Retina (tissue), 1 donor: ENCODE measurements around the gene FOCAD.
"Not testable (repeated sequence)": the region's sequence is repeated elsewhere in the genome, so short reads cannot be mapped to it uniquely, and the experiment has no call there.

Source experiments
- DNase-seq: peaks from one replicate; pipeline ENCODE4 v3.0.0-alpha.2; 2016

The FOCAD gene

DNA sequence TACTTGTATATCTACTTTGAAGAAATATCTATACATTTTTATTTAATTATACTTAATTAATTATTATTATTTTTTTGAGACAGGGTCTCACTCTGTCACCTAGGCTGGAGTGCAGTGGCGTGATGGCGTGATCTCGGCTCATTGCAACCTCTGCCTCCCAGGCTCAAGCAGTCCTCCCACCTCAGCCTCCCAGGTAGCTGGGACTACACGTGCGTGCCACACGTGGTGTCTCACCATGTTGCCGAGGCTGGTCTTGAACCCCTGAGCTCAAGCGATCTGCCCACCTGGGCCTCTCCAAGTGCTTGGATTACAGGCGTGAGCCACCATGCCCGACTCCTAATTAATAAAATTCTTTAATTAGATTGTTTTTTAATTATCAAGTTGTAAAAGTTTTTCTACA lies 10.5 kb upstream of the FOCAD start:
- DNase-seq: not testable (repeated sequence)

DNA sequence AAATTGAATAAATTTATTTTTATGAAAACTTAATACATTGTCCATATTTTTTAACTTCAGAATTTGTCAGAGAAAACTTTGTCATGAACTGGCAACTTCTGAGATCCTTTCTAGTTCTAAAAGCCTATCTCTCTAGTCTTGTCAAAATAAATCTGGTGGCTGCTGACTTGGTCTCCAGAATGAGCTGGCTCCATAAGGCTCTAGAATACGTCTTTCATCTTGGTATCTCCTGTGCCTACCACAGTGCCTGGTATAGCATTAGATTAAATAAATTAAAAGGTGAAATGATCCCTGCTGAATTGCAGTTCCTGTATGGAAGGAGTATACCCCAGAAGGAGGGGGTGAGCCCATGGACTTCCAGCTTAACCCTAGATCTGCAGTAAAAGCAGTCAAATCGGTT lies 2.6 kb upstream of the FOCAD start:
- DNase-seq: no peak

DNA sequence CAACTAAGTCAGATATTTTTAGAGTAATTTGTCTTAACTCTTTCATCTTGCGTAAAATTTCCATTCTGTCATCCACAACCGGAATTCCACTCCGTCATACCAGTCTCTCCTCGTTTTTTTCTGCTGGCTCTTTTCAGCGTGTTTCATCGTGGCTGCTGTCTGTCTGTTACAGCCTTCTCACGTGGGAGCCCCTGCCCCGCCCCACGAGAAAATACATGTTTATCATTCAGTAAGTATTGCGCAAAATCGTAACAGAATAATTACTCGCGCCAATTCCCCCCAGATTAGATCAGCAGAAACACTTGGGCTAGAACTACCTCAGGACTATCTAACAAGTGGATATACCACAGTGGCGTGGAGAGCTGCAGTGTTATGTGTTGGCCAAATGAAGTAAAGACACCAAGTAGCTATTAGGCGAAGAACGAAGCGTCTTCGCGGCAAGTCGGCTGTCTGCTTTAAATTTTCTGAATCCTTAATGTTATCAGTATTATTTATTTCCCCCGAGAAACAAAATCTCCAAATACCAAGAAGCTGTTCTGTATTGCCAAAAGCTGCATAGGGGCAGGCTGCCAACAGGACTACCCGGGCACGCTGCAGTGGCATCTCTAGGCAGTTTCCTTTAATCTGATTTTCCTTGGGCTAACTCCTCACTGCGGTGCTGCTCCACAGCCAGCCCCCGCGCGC lies 566 bp upstream of the FOCAD start:
- no peak for DNase-seq

DNA sequence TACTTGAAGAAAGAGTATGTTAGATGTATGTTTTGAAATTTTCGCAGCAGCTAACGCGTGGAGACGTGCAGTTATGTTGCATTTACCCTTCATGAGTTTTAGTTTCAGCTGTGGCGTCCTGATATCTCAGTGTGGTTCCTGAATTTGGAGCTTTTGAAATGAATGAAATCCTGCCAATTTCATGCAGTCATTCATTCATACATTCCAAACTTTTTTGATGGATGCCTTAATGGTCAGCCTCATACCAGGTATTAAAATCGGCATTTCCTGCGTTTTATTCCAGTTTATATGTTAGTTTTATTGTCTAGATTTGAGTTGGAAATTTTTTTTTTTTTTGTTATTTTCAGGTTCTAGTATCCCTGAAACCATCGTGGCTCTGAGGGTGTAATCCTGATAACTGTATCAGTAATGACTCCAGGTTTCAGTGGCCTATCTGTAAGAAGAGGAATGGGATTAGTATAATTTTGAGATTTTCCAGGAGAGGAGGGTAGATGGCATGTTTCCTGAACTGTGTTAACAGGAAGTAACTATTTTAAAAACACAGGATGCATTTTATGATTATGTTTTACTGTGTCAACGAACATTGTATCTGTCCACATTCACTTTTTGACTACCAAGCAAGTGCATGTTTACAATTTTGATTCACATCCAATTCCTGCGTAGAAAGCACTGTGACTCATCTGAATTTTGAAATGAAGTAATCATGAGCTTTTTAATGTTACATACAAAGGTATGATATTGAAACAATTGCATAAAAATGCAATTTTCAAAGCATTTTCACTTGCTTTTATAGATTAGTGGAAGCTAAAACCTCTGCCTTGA lies 1.0 kb downstream of the FOCAD start:
- no peak for DNase-seq

DNA sequence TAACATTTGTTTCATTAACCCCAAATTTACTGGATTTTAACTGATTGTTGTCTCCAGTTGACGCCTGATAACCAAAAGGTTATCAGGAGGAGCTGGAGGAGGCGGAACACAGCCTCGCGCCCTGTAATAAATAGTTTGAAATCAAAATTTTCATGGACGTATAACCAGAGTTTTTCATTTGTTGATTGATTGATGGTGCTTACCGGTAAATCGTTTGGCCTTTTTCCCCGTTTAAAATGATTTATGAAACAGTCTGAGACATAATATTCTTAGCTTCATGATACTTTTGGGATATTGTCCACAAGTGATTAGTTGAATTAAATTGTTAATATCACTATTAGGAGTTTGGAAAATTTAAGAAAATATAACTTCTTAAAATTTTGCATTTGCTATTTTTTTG lies 1.7 kb downstream of the FOCAD start:
- no peak for DNase-seq

DNA sequence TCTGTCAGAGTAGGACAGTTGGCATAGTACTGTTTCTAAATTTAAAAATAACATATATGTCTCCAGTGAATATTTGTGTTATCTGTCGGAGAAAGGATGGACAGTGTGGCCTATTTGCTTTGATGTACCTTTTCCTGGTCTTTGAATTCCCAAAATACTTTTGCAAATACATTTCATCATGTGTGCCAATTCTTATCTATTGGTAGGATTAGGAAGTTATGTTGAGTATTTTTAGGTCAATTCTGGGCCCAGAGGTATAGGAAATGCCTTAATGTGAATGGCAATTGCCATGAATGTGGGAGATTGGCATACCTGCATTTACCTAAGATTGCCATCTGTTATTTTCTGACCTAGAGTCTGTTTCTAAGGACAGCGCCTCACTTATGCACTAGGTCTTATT lies 5.8 kb downstream of the FOCAD start:
- no peak for DNase-seq

DNA sequence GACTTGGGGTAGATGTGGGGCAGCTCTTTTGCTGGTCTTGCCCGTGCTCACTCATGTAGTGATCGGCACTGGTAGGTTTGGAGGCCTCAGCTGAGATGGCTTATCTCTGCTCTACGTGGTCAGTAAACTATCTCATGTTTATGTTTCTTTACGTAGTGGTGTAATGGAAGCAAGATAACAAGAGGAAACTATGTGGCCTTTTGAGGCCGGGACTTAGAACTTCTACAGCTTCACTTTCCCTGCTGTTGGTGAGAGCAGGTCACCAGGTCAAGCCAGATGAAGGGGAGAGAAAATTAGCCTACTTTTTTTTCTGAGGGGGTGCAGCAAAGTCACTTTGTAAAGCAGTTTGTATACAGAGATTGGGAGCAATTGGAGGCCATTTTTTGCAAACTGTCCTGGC lies 8.5 kb downstream of the FOCAD start:
- DNase-seq: no peak

DNA sequence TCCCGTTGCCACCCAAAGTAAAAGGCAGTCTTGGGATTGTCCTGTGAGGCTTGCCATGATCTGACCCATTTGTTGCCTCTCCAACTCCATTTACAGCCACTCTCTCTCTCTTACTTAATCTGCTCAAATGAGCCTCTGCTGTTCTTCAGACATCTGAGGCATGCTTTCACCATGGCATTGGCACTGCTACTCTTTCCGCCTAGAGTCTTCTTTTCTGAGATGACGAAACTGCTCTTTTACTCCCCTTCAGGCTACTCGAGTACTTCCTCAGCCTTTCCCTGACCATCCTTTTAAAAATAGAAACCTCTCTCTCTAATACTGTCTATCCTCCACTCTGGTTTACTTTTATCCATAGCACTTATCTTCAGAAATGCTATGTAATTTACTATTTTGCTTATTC lies 9.0 kb downstream of the FOCAD start:
- no peak for DNase-seq

DNA sequence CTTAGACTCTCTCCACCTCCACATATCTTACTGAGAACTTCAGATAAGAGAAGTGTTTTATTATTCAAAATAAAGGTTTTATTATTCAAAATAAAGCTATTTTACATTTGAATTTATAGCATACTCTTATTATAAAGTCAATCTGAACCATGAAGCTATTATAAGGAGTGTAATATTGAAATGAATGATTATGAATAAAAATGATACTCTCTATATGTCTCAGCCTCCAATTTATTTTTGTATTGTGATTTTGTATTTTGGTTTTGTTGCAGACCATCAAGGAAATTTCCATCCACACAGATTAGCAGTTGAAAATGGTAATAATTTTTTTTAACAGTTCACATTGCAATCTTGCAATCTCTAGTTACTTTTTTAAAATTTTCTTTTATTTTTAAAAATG lies 10.2 kb downstream of the FOCAD start:
- DNase-seq: no peak

DNA sequence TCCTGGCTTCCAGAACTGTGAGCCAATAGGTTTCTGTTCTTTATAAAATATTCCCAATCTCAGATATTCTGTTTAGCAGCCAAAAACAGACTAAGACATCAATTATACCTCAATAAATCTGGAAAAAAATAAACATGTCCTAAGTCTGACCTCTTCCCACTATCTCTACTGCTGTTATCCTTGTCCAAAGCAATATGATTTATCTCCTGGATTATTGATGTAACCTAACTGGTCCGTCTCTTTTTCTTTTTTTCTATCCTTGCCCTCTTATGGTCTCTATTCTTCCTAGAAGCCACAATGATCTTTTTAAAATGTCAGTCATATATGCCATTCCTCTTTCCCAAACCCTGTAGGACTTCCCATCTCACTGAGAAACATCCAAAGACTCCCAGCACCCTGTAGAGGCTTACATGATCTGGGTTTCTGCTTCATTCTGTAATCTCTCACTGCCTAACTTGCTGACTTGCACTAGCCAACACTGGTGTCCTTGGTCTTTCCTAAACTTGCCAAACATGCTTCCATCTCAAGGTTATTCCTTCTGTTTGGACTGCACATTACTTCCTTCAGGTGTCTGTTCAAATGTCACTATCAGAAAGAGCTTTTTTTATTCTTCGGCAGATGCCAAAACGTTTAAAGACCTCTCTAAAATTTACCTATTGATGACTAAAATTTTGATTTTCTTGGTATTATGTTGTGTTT lies 13.1 kb downstream of the FOCAD start:
- no peak for DNase-seq

DNA sequence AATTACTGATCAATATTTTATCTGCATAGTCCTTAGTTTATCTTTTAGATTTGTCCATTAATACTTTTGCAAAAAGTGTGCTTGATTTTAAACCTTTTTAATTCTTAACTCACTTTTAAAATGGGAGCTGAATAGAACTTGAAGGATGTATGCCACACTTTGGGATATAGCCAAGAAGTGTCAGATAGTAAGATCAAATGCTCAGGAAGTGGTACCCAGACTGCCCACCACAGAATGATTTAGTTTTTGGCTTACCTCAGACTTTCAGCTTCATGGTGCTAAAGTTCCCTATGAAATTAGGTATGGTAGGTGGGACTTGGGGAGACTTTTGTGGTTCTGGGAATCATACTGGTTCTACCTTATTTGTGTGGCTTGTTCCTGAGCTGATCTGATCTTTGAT lies 14.7 kb downstream of the FOCAD start:
- no peak for DNase-seq

DNA sequence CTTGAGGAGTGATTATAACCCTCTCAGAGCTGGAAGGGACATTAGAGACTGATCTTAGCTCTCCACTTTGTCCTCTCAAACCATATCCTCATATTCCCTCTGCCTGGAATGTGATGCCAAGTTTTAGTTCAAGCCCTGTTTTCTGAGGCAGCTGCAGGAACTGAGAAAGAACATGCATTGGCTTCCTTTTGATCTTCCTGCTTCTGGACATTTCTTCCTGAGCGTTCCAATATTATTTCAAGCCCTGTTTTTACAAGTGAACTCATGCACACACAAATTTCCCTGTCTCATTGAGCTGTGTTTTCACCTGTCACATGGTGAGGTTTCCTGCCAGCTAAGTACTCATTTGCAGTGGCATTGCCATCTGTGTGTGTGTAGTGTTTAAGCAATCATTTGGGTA lies 17.0 kb downstream of the FOCAD start:
- peak; percentile 34 for DNase-seq

DNA sequence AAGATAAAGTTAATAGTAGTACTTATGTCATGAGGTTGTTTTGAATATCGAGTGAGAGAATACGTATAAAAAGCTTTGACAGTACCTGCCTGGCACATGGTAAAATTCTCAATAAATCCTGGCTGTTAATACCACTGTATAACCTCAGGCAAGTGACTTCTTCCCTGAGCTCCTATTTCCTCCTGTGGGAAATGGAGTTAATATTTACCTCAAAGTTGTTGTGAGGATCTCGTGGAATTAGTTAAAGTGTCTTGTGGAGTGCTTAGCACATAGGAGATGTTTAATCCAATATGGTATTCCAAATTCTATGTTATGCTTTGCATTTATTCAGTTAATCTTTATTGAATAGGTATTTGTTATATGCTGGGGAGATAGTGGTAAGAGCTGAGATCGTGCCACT lies 18.5 kb downstream of the FOCAD start:
- DNase-seq: no peak

DNA sequence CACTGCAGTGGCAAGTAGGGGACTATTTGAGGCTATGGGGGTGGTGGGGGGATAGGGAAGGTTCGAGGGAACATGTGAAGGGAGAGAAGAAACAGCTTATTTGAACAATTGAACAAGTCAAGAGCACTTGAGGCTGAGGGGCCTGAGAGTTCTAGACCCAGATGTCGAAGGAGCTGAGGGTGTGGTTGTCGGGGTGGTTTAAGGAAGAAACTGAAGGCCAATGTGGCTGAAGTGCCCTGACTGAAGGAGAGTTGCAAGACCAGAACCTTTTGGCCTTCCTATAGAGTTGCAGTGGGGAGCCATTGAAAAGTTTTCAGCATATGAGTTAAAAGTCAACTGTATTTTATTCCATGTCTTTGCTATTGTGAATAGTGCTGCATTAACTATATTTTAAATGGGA lies 19.1 kb downstream of the FOCAD start:
- DNase-seq: no peak

DNA sequence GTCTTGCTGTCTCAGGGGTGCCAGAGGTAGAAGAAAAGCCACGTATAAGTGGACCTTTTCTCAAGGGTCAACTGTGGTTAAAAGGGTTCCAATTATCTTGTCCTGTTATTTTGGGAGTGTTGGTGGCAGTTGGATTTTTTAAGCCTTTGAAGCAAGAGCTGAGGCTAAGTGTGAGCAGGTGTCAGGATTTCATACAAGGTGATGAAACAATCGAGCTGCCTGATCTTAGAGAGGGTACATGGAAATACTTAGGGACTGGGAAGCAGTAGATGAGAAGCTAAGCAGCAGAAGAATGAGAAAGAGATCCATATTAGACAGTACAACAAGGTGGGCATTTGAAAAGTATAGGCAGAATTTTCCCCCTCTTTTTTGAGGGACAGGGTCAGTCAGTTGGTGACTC lies 23.6 kb downstream of the FOCAD start:
- DNase-seq: no peak

DNA sequence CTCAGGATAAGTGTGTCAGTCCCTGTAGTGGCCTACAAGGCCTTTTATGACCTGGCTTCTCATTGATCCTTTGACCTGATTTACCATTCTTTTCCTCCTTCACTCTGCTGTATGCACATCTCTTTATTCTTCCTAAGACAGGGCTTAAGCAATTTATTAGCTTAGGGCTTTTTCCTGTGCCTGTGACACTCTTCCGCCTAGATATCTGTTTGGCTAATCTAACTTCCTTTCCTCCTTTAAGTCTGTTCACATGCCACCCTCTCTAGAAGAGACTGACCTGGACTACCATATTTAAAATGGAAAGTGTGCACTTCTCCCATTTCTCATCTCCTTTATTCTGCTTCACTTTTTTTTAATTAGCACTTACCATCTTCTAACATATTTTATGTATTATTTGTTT lies 29.1 kb downstream of the FOCAD start:
- no peak for DNase-seq

DNA sequence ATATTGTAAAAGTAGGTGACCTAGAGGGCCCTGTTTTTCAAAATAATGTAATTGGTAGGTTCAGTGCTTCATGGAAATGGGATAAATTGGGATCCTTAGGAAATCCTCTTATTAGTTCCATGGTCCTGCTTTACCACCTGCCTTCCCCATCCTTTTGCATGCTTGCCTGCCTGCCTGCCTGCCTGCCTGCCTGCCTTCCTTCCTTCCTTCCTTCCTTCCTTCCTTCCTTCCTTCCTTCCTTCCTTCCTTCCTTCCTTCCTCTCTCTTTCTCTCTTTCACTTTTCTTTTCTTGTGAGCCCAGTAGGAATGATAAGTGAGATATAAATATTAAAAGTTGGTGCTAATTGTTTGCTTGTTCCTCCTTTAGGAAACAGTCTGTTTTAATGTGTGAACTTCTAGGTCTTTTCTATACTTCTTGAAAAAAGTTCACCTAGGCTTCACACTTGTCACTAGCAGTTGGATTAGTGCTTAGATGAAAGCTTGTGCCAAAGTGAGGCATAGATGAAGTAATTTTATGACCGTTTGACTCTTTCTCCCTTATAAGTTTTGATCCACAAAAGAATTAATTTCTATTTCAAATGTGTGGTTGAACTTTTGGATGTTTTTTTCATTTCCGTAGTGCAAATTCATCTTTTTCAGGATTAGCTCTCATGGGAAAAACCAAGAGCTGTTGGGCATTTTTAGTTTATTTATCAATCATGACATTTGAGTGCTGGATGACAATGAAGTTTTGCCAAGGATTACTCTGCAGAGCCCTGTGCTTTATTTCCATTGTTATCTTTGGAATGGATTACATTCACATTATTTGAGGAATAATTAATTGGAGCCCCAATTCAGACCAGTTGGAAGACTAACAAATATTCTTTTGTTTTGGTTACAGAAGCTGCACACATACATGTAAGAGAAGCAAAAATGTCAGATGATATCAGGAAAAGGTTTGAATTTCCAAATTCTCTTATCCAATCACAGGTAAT lies 30.7 kb downstream of the FOCAD start:
- no peak for DNase-seq

DNA sequence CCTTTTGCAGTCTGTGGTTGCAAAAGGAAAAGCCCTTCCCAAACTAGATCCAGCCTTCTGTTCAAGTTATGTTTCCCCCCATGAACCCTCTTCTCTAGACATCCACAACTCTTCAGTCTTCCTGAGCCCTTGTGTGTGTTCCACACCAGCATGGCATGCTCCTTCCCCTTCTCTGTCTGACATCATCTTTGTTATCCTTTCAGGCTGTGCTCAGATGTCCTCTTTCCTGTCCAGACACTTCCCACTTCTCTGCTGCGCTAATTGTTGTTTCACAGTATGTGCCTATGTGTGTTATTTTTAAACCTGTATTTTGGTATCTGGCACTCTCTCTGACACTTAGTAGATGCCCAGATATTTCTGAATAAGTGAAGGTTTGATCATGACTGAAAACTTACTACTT lies 38.2 kb downstream of the FOCAD start:
- no peak for DNase-seq

DNA sequence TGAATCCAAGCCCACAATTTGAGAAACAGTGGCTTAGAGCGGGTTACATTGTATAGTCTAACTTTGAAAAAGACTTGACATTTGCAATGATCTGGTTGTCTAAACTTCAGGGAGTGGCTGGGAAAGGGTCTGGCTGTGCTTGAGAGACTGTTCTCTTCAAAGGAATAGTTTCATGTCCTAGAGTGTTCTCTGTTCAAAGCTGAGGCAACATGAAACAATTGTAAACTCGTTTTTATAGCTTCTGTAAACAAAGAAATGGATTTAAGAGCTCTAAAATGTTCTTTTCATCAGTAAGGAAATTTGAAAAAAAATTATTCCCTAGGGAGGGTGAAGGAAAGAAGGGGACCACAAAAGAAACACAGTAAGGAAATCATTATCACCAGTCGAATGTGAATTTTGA lies 41.6 kb downstream of the FOCAD start:
- DNase-seq: no peak

DNA sequence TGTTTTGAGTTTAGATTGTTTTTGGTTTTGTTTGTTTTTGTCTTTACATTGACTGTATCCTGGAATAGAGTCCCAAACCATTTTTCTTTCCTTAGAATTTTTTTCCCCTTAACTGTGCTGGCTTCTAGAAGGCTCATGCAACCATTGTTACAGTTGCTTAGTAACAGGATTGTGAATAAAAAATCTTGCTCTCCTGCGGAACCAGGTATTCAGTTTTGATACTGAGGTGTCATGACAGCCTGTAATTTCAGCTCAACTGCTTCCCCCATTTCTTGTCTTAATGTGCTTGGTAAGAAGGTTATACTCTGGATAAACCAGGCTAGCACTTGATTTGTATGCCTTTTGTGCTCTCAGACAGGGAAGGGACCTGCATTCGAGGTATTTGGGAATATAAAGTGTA lies 42.1 kb downstream of the FOCAD start:
- peak; percentile 14 for DNase-seq

DNA sequence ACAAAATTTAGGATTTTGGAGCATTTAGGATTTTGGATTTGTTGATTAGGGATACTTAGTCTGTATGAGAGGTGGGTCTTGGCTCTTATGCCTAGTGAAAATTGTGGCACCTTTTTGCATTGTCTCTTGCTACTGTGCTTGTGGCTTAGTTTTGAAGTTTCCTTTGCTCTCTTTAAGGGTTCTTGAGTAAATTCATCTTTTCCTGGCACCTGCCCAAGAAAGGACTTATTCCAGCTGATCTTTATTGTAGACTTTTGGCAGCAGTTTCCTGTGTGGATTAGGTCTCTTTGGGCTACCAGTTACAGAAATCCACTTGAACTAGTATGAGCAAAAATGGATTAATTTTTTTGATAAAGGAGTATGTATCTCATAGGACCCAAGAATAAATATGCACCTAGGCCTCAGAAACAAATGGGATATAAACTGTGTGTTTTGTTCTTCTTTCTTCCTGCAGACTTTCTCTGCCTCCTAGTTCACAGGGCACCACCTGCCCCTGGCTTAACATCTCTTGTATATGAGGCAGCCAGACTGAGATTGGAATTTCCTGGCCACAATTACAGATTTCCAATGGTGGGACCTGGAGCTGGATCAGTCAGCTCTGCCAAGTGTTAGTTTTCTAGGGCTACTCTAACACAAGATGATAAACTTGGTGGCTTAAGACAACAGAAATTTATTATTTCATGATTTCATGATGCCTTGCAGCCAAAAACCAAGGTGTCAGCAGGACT lies 44.6 kb downstream of the FOCAD start:
- no peak for DNase-seq

DNA sequence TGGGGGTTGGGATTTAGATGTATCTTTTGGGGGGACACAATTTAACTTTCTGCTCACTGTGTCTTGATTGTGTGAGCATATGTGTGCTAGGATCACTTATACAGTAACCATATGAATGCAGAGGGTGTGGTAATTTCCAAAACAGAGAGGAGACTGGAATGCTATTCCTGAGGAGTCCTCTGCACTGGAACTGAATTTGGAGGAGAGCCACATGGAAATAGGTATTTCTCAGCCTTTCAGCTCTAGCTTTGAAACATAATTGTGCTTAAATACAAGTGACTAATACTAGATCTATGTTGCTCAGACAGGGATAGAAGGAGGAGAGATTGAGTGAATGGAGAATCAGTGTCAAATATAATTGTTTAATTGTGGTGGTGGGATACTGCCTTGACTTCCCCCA lies 45.5 kb downstream of the FOCAD start:
- no peak for DNase-seq
